Esophagus muscularis mucosa (tissue), 4 donors: ENCODE data around the gene SDK1. TPM values are rescaled to one million over a fixed set of nuclear protein-coding genes. Genes with fewer than 3 reads are reported as not detected.

ENCODE experiments used
- DNase-seq: peaks from one replicate; pipeline ENCODE4 v3.0.0-alpha.2; 2017; ENCODE audit errors: extremely low spot score
- H3K27ac ChIP-seq, 4 donors: fragments of 200-600 bp; sonication (generic); replicated peaks in 1 of 4; 1 replicate in 3 of 4; 2 replicates in 1 of 4; pipeline ENCODE4 v1.5.1; 2016 to 2019; ENCODE audit warnings: mild to moderate bottlenecking in 1 of 4
- H3K27me3 ChIP-seq, 4 donors: fragments of 200-600 bp; sonication (generic); one replicate each; pipeline versions ENCODE4 v1.5.1 to v1.6.0; 2016 to 2019
- H3K36me3 ChIP-seq, 4 donors: fragments of 200-600 bp; sonication (generic); one replicate each; pipeline ENCODE4 v1.5.1; 2016 to 2019
- H3K4me1 ChIP-seq, 4 donors: fragments of 200-600 bp; sonication (generic); one replicate each; pipeline ENCODE4 v1.5.1; 2016 to 2019
- H3K4me3 ChIP-seq, 4 donors: fragments of 200-600 bp; sonication (generic); 1 replicate in 2 of 4; 2 replicates in 2 of 4; pipeline ENCODE4 v1.5.1; 2016 to 2019; ENCODE audit warnings: mild to moderate bottlenecking in 4 of 4, moderate library complexity in 1 of 4
- H3K9me3 ChIP-seq, 4 donors: fragments of 200-600 bp; sonication (generic); 1 replicate in 3 of 4; 2 replicates in 1 of 4; pipeline ENCODE4 v1.5.1; 2016 to 2019
- CTCF ChIP-seq, 3 experiments: fragments of 200-600 bp in 2 of 3; fragments of 450-650 bp in 1 of 3; sonication (generic) in 2 of 3; IDR thresholded peaks; one replicate each; pipeline ENCODE4 v1.5.1; 2017 to 2019; ENCODE audit warnings: antibody characterized with exemption in 3 of 3, mild to moderate bottlenecking in 2 of 3, moderate library complexity in 1 of 3
- EP300 ChIP-seq: sonication (generic); formaldehyde crosslinking; IDR thresholded peaks from one replicate; pipeline ENCODE4 v1.6.1; 2017; ENCODE audit warnings: antibody characterized with exemption
- POLR2A ChIP-seq: fragments of 450-650 bp; IDR thresholded peaks from one replicate; pipeline ENCODE4 v1.6.1; 2017; ENCODE audit warnings: antibody characterized with exemption, moderate library complexity, mild to moderate bottlenecking, low read depth
- POLR2AphosphoS5 ChIP-seq, 2 donors: sonication (generic); formaldehyde crosslinking; IDR thresholded peaks; one replicate each; pipeline ENCODE4 v1.6.1; 2017; ENCODE audit warnings: antibody characterized with exemption in 2 of 2
- WGBS: methylation state at CpG from one replicate; pipeline ENCODE4 v1.1.5; 2018; 5-methylcytosine and 5-hydroxymethylcytosine counted together
- intact Hi-C: fragments of 100-400 bp; cut with DNase I; formaldehyde crosslinking; loops from one replicate; pipeline ENCODE4 v1.15.1; 2023
- total RNA-seq, 4 donors: library from RNA; depleted of rRNA; stranded (reverse); fragments of >200 nt; gene quantifications; one replicate each; pipeline versions ENCODE4 v1.1.0 to v1.2.1, GENCODE V29; 2016

Gene SDK1
- total RNA-seq, 4 donors from 2014 or later: 7.8 to 18.6 (median 12.0) TPM

- no peak overlapping the region for H3K27ac ChIP-seq
- TF ChIP-seq CTCF (IDR thresholded peaks at IDR 0.05): no peak
- no peak for TF ChIP-seq POLR2A
- no peak for TF ChIP-seq EP300
- TF ChIP-seq POLR2AphosphoS5 (IDR thresholded peaks at IDR 0.05): no peak
- H3K4me3 ChIP-seq: no peak overlapping the region
- no peaks in the 10 kb centered on the region for H3K27me3 ChIP-seq
- peaks cover 0 to 18% (median 16%) of the 10 kb centered on the region in 4 donors for H3K4me1 ChIP-seq
- H3K36me3 ChIP-seq: peaks cover 0 to 9% (median 0%) of the 10 kb centered on the region in 4 donors
- no peaks in the 10 kb centered on the region for H3K9me3 ChIP-seq
- DNase-seq: no peak
- WGBS: 88% methylated on average over 6 of the region's 6 CpGs
- intact Hi-C loops: no loop called here
Measured at GRCh38 chr7:4185136-4185535, 884.1 kb downstream of the SDK1 start.

DNA sequence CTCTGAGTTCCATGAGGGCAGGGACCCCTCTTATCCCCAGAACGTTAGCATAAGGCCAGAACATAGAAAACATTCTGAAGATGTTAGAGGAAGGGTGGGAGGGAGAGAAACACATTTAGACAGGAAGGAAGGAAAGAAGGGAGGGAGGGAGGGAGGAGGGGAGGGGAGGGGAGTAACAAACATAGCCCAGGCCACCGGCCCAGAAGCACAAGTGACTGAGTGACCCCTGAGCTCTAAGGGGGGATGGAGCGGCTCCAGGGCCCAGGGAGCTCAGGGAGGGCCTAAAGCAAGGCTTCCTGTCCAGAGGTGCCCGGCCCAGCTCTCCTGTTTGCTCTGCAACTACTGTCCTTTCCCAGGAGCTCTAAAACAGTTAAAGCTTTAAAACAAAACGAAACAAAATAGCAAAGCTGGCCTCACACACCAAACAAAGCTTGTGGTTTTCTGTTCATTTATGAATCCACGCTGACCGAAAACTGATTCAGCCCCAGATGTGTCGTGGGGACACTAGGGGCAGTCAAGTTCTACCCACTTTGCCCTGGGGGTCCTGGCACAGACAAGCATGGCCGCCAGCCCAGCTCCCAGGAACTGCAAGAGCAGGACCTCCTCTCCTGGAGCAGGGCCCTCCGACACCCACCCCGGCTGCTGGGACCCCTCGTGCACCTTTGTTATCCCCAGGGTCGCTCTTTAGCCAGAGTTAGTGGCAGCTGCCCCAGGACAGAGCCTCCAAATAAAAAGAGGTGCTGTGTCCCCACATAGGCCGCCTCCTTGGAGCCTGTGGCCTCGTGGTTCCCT lies 884.9 kb downstream of the SDK1 start:
- Histone ChIP-seq H3K27ac (no peak overlapping the region), H3K36me3 (peaks cover 0 to 7% (median 0%) of the 10 kb centered on the region in 4 donors), H3K4me3 (no peak overlapping the region), H3K9me3 (no peaks in the 10 kb centered on the region), H3K4me1 (peaks cover 0 to 18% (median 16%) of the 10 kb centered on the region in 4 donors), H3K27me3 (no peaks in the 10 kb centered on the region)
- intact Hi-C loops: no loop called here
- no peak for TF ChIP-seq POLR2A
- no peak for TF ChIP-seq POLR2AphosphoS5 (IDR thresholded peaks at IDR 0.05)
- TF ChIP-seq CTCF (IDR thresholded peaks at IDR 0.05): no peak
- no peak for TF ChIP-seq EP300
- DNase-seq: no peak
- 80% methylated on average over 13 of the region's 15 CpGs for WGBS

DNA sequence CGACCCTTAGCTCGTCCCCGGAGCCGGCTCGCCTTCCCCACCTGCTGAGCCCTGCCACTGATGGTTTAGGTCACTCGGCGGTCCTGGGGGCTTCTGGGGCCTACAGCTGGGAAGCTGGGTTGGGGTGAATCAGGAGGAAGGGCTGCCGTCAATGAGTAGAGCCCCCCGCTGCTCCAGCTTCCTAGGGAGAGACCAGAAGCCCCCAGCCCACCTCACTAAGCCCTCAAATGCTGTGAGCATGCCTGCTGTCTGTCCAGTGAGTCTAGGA lies 885.4 kb downstream of the SDK1 start:
- DNase-seq: no peak
- Histone ChIP-seq H3K36me3 (peaks cover 0 to 2% (median 0%) of the 10 kb centered on the region in 4 donors), H3K4me1 (peaks cover 0 to 18% (median 16%) of the 10 kb centered on the region in 4 donors), H3K27ac (no peak overlapping the region), H3K4me3 (no peak overlapping the region), H3K9me3 (no peaks in the 10 kb centered on the region), H3K27me3 (no peaks in the 10 kb centered on the region)
- intact Hi-C loops: no loop called here
- 100% methylated on average over 1 of the region's 9 CpGs for WGBS
- TF ChIP-seq CTCF (IDR thresholded peaks at IDR 0.05) (no peak), POLR2A (no peak), POLR2AphosphoS5 (IDR thresholded peaks at IDR 0.05) (no peak), EP300 (no peak)

DNA sequence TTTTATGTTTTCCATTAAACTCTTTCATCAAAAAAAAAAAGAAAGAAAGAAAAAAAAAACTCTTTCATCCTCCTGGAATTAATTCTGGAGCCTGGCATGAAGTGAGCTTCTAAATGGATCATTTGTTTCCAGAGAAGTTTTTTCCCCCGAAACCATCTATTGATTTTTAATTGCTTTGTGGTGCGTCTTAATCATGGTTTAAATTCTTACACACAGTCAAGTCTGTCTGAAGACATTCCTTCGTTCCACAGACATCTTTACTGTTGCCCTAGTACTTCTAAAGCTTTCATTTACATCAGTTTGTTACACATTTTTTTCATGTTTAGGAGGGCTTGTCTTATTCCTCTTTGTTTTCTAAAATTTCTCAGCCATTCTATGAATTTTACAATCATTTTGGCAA lies 887.6 kb downstream of the SDK1 start:
- no peaks in the 10 kb centered on the region for H3K36me3 ChIP-seq
- H3K27me3 ChIP-seq: no peaks in the 10 kb centered on the region
- intact Hi-C loops: no loop called here
- H3K9me3 ChIP-seq: no peaks in the 10 kb centered on the region
- no peak for DNase-seq
- peak overlapping the region in 1 of 4 donors; percentile 58 for H3K27ac ChIP-seq
- WGBS: 51% methylated on average over 3 of the region's 3 CpGs
- peak overlapping the region in 2 of 4 donors; percentile 13 to 30 for H3K4me3 ChIP-seq
- TF ChIP-seq EP300 (no peak), POLR2A (no peak), CTCF (IDR thresholded peaks at IDR 0.05) (no peak), POLR2AphosphoS5 (IDR thresholded peaks at IDR 0.05) (no peak)
- peaks cover 0 to 18% (median 16%) of the 10 kb centered on the region in 4 donors for H3K4me1 ChIP-seq
